Adrenal gland (tissue), 5 donors: ENCODE results near the gene TRIM37.

ENCODE experiments used
- CTCF ChIP-seq, 6 experiments: fragments of 450-650 bp in 4 of 6; fragments of 200-600 bp in 2 of 6; sonication (generic) in 1 of 6; IDR thresholded peaks; 1 replicate in 5 of 6; 2 replicates in 1 of 6; pipeline versions ENCODE4 v1.5.1 to v1.8.0; 2016 to 2021; ENCODE audit warnings: antibody characterized with exemption in 6 of 6, mild to moderate bottlenecking in 2 of 6, moderate library complexity in 1 of 6
- POLR2A ChIP-seq, 2 donors: fragments of 450-650 bp; IDR thresholded peaks; one replicate each; pipeline ENCODE4 v1.6.1; 2017; ENCODE audit warnings: antibody characterized with exemption in 2 of 2, mild to moderate bottlenecking in 2 of 2, moderate library complexity in 1 of 2
- donor health status: DM: no; HTN: no; CAD: no.

- TF ChIP-seq CTCF (IDR thresholded peaks at IDR 0.05) (no peak), POLR2A (IDR thresholded peaks at IDR 0.05) (no peak)
These were observed 130.1 kb downstream of the TRIM37 start for GRCh38 chr17:58976541-58976940.
